Activated CD4-positive, alpha-beta memory T cell treated with anti-CD3 and anti-CD28 coated beads, Interleukin-2, amount 10 ng/mL, durations not matched to agents 7 days and 5 days (primary cell): ENCODE results near the gene PHACTR3. TPM values are rescaled to one million over a fixed set of nuclear protein-coding genes. Genes with fewer than 3 reads are reported as not detected.
"Not testable (repeated sequence)": the region's sequence is repeated elsewhere in the genome, so short reads cannot be mapped to it uniquely, and the experiment has no call there.

Experiments
- CTCF ChIA-PET: fragments of 350-600 bp; sonication (Branson Sonifier 250); formaldehyde crosslinking; loops from one replicate; lab custom pipeline; 2021; ENCODE audit warnings: antibody characterized with exemption, inconsistent platforms; lab: Charles Lee
- POLR2A ChIA-PET: fragments of 350-600 bp; sonication (Branson Sonifier 250); formaldehyde crosslinking; loops from one replicate; lab custom pipeline; 2021; ENCODE audit warnings: antibody characterized with exemption; lab: Charles Lee
- DNase-seq: peaks from one replicate; pipeline ENCODE4 v3.0.0-alpha.2; 2020
- H3K27ac Mint-ChIP-seq: one replicate; pipeline ENCODE4 v1.8.0; 2021; ENCODE audit warnings: mild to moderate bottlenecking, mixed read lengths
- H3K27me3 Mint-ChIP-seq: one replicate; pipeline ENCODE4 v1.8.0; 2021; ENCODE audit warnings: mixed read lengths
- H3K36me3 Mint-ChIP-seq: one replicate; pipeline ENCODE4 v1.8.0; 2021; ENCODE audit warnings: low read depth, mixed read lengths
- H3K4me1 Mint-ChIP-seq: one replicate; pipeline ENCODE4 v1.8.0; 2021; ENCODE audit warnings: mixed read lengths
- H3K4me3 Mint-ChIP-seq: one replicate; pipeline ENCODE4 v1.8.0; 2021; ENCODE audit warnings: mild to moderate bottlenecking, mixed read lengths
- H3K9me3 Mint-ChIP-seq: one replicate; pipeline ENCODE4 v1.8.0; 2021; ENCODE audit warnings: mixed read lengths
- total RNA-seq, 2 experiments: library from RNA; stranded (reverse); gene quantifications; one replicate each; pipeline ENCODE4 v1.2.3, GENCODE V29; 2021

PHACTR3 gene
- total RNA-seq, 2 experiments from 2014 or later = not detected

DNA sequence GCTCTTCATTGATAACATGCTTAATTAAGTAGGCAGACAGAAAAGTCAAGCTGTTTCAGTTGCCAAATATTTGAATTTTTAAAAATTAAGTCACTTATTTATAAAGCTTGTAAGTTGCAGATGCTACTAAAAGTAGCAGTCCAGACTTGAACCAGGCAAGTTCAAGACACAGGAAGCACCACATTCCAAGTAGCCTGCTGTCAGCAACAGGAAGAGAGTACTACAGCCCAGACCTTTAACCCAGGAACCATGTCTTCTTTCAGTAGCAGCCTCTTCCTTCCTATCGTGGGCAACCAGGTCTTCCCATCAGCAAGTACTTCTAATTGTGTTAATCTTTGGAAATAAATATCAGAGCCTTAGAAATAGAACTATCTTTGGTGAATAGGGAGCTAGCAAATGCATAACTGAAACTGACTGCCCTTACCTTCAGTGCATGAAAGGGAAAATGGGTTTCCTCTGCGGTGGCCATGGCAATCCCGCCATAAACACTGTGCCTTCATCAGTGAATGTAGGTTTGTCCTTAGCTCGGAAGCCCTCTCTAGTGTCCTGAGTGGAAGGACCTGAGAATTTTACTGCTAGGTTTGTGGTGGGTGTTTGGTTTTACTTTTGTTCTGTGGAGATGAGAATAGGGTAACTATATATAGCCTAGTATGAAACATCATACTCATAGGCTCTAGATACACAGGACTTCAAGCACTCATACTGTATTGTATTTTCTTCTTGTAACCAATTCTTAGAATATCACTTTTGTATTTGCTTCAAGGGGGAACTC, 233.5 kb downstream of the PHACTR3 start:
- ChIA-PET CTCF (interaction anchor here (1.1 to 1.6 kb wide), 2 partner anchors 12 to 14 kb away, joined by 4 to 5 read pairs; no protein-coding TSS in a partner anchor), POLR2A (no interaction called here)
- no peak overlapping the region for H3K4me3 Mint-ChIP-seq
- no peaks in the 10 kb centered on the region for H3K4me1 Mint-ChIP-seq
- peaks cover 16% of the 10 kb centered on the region for H3K27me3 Mint-ChIP-seq
- H3K36me3 Mint-ChIP-seq = no peaks in the 10 kb centered on the region
- no peak overlapping the region for H3K27ac Mint-ChIP-seq
- H3K9me3 Mint-ChIP-seq = no peaks in the 10 kb centered on the region
- DNase-seq = no peak

DNA sequence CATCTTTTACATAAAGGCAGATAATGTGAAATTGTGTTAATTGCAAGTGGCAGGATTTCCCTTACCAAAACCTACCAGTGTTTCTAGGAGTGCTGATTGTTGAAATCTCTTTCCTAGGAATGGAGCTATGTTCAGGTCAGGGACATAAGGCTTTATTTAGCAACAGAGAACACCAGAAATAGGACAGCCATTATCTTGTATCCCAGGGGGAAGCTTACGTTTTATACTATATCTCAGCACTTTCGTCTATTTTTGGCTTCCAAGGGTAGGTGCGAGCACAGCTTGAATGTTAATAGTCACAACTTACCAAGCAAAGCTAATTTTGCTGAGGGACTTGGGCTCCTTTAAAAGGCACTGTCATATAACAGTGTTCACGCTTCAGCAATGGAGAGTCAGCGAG, 235.1 kb downstream of the PHACTR3 start:
- no peaks in the 10 kb centered on the region for H3K4me1 Mint-ChIP-seq

DNA sequence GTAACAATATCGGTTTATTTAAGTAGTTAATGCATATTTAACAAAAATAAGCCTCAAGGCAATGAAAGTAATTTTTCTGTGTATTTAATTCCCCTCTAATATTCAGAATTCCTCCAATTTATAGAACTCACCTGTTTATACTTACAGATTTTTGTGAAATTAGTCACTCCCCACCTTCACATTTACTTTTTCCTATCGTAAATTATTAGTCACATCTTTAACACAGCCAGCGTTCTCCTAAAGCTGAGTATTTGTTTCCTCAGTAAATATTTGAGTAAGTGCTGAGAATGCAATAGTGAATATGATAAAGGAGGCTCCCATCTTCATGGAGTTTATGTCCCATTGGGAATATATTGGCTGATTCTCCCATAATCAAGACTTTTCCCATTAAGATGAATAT, 241.1 kb downstream of the PHACTR3 start:
- ChIA-PET CTCF (no interaction called here), POLR2A (no interaction called here)
- no peaks in the 10 kb centered on the region for H3K36me3 Mint-ChIP-seq
- H3K27me3 Mint-ChIP-seq = peaks cover 7% of the 10 kb centered on the region
- H3K4me1 Mint-ChIP-seq = no peaks in the 10 kb centered on the region
- no peak overlapping the region for H3K4me3 Mint-ChIP-seq
- no peak overlapping the region for H3K27ac Mint-ChIP-seq
- H3K9me3 Mint-ChIP-seq = no peaks in the 10 kb centered on the region
- DNase-seq = no peak

More for the DNA sequence above, 235.1 kb downstream of the PHACTR3 start:
- ChIA-PET CTCF (interaction anchor here (0.7 kb wide), 1 partner anchor 10 kb away, joined by 4 read pairs; no protein-coding TSS in a partner anchor), POLR2A (no interaction called here)
- H3K4me3 Mint-ChIP-seq = no peak overlapping the region
- no peak for DNase-seq
- no peaks in the 10 kb centered on the region for H3K9me3 Mint-ChIP-seq
- no peaks in the 10 kb centered on the region for H3K36me3 Mint-ChIP-seq
- H3K27ac Mint-ChIP-seq = no peak overlapping the region
- H3K27me3 Mint-ChIP-seq = peaks cover 18% of the 10 kb centered on the region

DNA sequence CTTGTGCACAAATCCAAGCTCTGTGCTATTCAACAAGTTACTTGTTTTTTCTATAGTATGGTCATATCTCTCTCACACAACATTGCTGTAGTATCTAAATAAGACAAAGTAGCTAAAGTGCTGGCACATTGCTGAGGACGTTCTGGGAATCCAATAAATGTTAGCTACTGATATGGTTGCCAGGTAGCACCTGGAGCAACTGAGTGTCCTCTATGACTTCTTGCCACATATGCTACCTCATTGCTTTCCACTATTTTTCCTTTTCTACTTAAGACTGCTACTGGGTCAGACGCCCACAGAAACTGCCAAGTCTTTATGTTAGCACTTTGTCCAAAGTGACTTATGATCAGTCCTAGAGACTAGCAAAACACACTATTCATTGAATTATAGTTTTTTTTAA, 243.8 kb downstream of the PHACTR3 start:
- H3K4me3 Mint-ChIP-seq = no peak overlapping the region
- no peak overlapping the region for H3K27ac Mint-ChIP-seq
- H3K36me3 Mint-ChIP-seq = no peaks in the 10 kb centered on the region
- no peaks in the 10 kb centered on the region for H3K4me1 Mint-ChIP-seq
- ChIA-PET CTCF (no interaction called here), POLR2A (no interaction called here)
- peaks cover 4% of the 10 kb centered on the region for H3K27me3 Mint-ChIP-seq
- no peak for DNase-seq
- no peaks in the 10 kb centered on the region for H3K9me3 Mint-ChIP-seq

DNA sequence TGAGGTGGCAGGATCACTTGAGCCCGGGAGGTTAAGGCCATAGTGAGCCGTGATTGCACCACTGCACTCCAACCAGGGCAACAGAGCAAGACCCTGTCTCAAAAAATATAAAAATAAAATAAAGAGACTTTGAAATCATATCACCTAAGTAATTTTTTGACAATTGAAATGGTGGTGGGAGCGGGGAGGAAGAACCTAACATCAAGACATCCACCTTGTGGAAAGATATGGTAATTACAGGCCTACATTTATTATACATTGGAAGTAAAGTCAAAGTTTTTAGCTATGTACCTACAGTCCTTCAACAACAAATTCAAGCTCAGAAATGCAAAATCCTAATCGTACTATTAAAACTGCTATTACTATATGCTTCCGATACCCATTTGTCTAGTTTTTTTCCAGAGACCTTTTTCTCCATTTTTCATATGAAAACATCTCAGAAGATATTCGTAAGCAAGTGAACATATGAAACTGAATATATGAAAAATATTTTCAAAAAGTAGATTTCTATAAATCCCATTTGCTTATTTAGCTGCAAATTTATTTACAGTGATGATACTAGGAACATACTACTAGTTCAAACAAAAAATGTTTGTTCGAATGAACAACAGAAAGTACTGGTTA, 245.8 kb downstream of the PHACTR3 start:
- no peaks in the 10 kb centered on the region for H3K27me3 Mint-ChIP-seq
- CTCF ChIA-PET = interaction anchor here (0.8 to 1.7 kb wide), 7 partner anchors 11 to 279 kb away, joined by 3 to 5 read pairs (median 4); no protein-coding TSS in a partner anchor
- POLR2A ChIA-PET = no interaction called here
- no peak for DNase-seq
- no peaks in the 10 kb centered on the region for H3K4me1 Mint-ChIP-seq
- no peaks in the 10 kb centered on the region for H3K36me3 Mint-ChIP-seq
- H3K9me3 Mint-ChIP-seq = no peaks in the 10 kb centered on the region
- H3K27ac Mint-ChIP-seq = no peak overlapping the region
- no peak overlapping the region for H3K4me3 Mint-ChIP-seq

DNA sequence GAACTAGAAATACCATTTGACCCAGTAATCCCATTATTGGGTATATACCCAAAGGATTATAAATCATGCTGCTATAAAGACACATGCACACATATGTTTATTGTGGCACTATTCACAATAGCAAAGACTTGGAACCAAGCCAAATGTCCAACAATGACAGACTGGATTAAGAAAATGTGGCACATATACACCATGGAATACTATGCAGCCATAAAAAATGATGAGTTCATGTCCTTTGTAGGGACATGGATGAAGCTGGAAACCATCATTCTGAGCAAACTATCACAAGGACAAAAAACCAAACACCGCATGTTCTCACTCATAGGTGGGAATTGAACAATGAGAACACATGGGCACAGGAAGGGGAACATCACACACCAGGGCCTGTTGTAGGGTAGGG, 252.2 kb downstream of the PHACTR3 start:
- H3K36me3 Mint-ChIP-seq, DNase-seq, POLR2A ChIA-PET, H3K27me3 Mint-ChIP-seq, H3K9me3 Mint-ChIP-seq, H3K4me3 Mint-ChIP-seq, H3K4me1 Mint-ChIP-seq, CTCF ChIA-PET, H3K27ac Mint-ChIP-seq: not testable (repeated sequence)

DNA sequence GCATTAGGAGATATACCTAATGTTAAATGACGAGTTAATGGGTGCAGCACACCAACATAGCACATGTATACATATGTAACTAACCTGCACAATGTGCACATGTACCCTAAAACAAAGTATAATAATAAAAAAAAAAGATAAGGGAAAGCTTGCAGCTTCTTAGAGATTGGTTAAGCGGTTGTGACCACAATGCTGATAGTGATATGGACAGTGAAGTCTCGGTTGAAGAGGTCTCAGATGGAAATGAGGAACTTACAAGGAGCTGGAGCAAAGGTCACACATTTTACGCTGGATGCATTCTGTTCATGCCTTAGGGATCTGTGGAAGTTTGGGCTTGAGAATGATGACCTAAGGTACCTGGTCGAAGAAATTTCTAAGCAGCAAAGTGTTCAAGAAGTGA, 252.6 kb downstream of the PHACTR3 start:
- H3K4me3 Mint-ChIP-seq, DNase-seq, H3K27me3 Mint-ChIP-seq, POLR2A ChIA-PET, H3K27ac Mint-ChIP-seq, CTCF ChIA-PET, H3K4me1 Mint-ChIP-seq, H3K36me3 Mint-ChIP-seq, H3K9me3 Mint-ChIP-seq: not testable (repeated sequence)

DNA sequence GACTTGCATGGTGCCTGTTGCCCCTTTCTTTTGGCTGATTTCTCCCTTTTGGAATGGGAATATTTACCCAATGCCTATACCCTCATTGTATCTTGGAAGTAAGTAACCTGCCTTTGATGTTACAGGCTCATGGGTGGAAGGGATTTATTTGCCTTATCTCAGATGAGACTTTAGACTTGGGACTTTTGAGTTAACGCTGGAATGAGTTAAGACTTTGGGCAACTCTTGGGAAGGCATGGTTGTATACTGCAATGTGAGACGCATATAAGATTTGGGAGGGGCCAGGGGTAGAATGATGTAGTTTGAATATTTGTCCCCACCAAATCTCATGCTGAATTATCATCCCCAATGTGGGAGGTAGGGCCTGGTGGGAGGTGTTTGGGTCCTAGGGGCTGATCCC, 253.6 kb downstream of the PHACTR3 start:
- H3K27ac Mint-ChIP-seq = no peak overlapping the region
- DNase-seq = no peak
- H3K27me3 Mint-ChIP-seq = no peaks in the 10 kb centered on the region
- H3K4me1 Mint-ChIP-seq = no peaks in the 10 kb centered on the region
- no peaks in the 10 kb centered on the region for H3K36me3 Mint-ChIP-seq
- CTCF ChIA-PET = no interaction called here
- POLR2A ChIA-PET = no interaction called here
- H3K4me3 Mint-ChIP-seq = no peak overlapping the region
- H3K9me3 Mint-ChIP-seq = no peaks in the 10 kb centered on the region

DNA sequence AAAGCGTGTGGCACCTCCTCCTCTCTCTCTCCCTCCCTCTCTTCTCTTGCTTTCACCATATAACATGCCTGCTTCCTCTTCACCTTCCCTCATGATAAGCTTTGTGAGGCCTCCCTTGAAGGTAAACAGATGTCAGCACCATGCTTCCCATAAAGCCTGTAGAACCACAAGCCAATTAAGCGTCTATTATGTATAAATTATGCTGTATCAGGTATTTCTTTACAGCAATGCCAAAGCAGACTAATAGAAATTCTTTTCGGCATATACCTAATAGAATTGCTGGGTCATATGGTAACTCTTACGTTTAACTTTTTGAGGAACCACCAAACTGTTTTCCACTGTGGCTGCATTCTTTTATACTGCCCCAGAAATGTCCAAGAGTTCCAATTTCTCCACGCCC, 254.1 kb downstream of the PHACTR3 start:
- POLR2A ChIA-PET = no interaction called here
- Mint-ChIP-seq H3K27me3 (no peaks in the 10 kb centered on the region), H3K9me3 (no peaks in the 10 kb centered on the region)

DNA sequence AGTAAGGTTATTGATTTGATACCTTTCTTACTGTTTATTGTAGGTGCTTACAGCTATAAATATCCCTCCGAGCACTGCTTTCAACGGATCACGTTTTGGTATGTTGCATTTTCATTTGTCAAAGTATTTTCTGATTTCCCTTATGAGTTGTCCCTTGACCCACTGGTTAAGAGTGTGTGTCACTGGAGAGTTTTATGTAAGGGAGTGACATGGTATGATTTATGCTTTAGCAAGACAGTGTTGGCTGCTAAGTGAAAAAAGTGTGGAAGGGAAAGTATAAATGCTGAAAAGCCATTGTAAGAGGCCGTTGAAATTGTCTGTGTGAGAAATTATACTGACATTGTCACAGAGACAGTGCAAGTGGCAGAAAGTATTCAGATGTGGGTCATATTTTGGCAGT, 257.1 kb downstream of the PHACTR3 start:
- ChIA-PET POLR2A (no interaction called here), CTCF (no interaction called here)
- no peak overlapping the region for H3K4me3 Mint-ChIP-seq

More for the DNA sequence above, 254.1 kb downstream of the PHACTR3 start:
- Mint-ChIP-seq H3K4me1 (no peaks in the 10 kb centered on the region), H3K36me3 (no peaks in the 10 kb centered on the region), H3K27ac (no peak overlapping the region), H3K4me3 (no peak overlapping the region)
- CTCF ChIA-PET = no interaction called here
- DNase-seq = no peak

DNA sequence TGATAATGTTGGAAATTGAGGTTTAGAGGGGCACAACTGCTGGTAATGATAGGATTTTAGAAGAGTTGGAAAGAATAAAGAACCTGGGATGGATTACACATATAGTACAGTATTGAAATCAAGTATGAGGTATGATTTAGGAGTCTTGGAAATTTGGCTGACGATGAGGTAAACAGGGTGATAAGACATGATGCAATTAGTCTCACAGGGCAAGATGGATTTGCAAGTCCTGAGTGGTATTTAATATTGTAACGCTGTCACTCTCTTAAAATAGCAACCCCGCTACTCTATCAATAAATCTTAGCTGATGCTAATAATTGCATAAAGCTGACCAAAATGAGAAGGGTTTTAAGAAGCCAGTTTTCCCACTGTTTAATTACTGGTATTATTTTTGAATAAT, 258.7 kb downstream of the PHACTR3 start:
- Mint-ChIP-seq H3K9me3 (no peaks in the 10 kb centered on the region), H3K27me3 (no peaks in the 10 kb centered on the region), H3K36me3 (no peaks in the 10 kb centered on the region), H3K4me1 (no peaks in the 10 kb centered on the region), H3K4me3 (no peak overlapping the region), H3K27ac (no peak overlapping the region)
- DNase-seq = no peak
- ChIA-PET CTCF (no interaction called here), POLR2A (no interaction called here)

More for the DNA sequence above, 257.1 kb downstream of the PHACTR3 start:
- H3K27ac Mint-ChIP-seq = no peak overlapping the region
- H3K4me1 Mint-ChIP-seq = no peaks in the 10 kb centered on the region
- H3K27me3 Mint-ChIP-seq = no peaks in the 10 kb centered on the region
- DNase-seq = no peak
- H3K9me3 Mint-ChIP-seq = no peaks in the 10 kb centered on the region
- no peaks in the 10 kb centered on the region for H3K36me3 Mint-ChIP-seq

DNA sequence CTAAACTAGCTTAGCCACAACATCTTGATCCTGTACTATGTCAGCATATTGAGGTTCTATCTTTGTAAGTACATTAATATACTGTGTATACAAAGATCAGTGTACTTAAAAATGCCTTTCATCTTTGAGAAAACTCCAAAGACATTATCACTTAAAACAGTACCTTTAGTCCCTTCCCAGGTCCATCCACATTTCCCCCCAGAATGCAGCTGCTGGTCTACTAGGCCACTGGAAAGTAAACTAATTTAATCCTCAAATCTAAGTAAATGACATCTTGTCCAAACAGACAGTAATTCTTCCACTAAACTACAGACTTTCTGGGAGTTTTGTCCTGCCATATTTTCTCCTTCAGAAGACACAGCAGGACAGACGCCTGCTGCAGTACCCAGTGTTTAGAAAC, 260.4 kb downstream of the PHACTR3 start:
- ChIA-PET CTCF (interaction anchor here (0.9 to 1.5 kb wide), 2 partner anchors 14 to 15 kb away, joined by 3 to 5 read pairs; no protein-coding TSS in a partner anchor), POLR2A (no interaction called here)
- no peaks in the 10 kb centered on the region for H3K9me3 Mint-ChIP-seq
- no peaks in the 10 kb centered on the region for H3K27me3 Mint-ChIP-seq
- no peak overlapping the region for H3K4me3 Mint-ChIP-seq
- H3K27ac Mint-ChIP-seq = no peak overlapping the region
- no peak for DNase-seq
- H3K36me3 Mint-ChIP-seq = no peaks in the 10 kb centered on the region
- no peaks in the 10 kb centered on the region for H3K4me1 Mint-ChIP-seq

DNA sequence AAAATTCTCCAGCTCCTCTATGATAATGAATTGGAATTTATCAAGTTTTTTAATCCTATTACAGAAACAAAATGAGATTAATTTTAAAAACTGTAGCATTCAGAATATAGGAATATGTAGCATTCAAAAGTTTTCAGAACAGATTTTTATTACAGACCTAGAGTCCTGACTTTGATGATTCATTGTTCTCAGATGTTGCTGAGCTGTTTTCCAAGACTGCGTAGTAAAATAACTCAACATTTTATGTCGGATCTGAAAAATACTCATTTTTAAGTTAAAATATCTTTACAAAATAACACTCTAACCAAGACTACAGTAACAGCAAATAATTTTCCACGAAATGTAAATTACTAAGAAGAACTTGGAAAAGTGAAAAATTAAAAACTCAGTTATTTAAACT, 262.0 kb downstream of the PHACTR3 start:
- DNase-seq = no peak
- ChIA-PET POLR2A (no interaction called here), CTCF (no interaction called here)
- H3K9me3 Mint-ChIP-seq = no peaks in the 10 kb centered on the region
- no peaks in the 10 kb centered on the region for H3K36me3 Mint-ChIP-seq
- no peak overlapping the region for H3K4me3 Mint-ChIP-seq
- H3K27ac Mint-ChIP-seq = no peak overlapping the region
- H3K4me1 Mint-ChIP-seq = no peaks in the 10 kb centered on the region
- H3K27me3 Mint-ChIP-seq = no peaks in the 10 kb centered on the region
